Left ventricle myocardium inferior (tissue), 1 donor: ENCODE data around the gene C14orf39. TPM values are rescaled to one million over a fixed set of nuclear protein-coding genes. Genes with fewer than 3 reads are reported as not detected.

Experiments used
- DNase-seq: peaks from one replicate; pipeline ENCODE4 v3.0.0-alpha.2; 2020
- H3K27ac ChIP-seq: fragments of 200-600 bp; replicated peaks from 2 replicates; pipeline ENCODE4 v1.8.0; 2021
- H3K27me3 ChIP-seq: fragments of 200-600 bp; 2 replicates; pipeline ENCODE4 v1.8.0; 2021; ENCODE audit warnings: low read depth
- H3K36me3 ChIP-seq: fragments of 200-600 bp; 2 replicates; pipeline ENCODE4 v1.8.0; 2021
- H3K4me1 ChIP-seq: fragments of 200-600 bp; 2 replicates; pipeline ENCODE4 v1.8.0; 2021
- H3K4me3 ChIP-seq: fragments of 200-600 bp; 2 replicates; pipeline ENCODE4 v1.8.0; 2021; ENCODE audit warnings: mild to moderate bottlenecking, moderate library complexity
- H3K9me3 ChIP-seq: fragments of 200-600 bp; replicated peaks from 2 replicates; pipeline ENCODE4 v1.8.0; 2021
- intact Hi-C: fragments of 100-400 bp; cut with micrococcal nuclease; formaldehyde crosslinking; loops from one replicate; pipeline ENCODE4 v1.11.0; 2022
- total RNA-seq: library from RNA; stranded (reverse); fragmentation: NEBNext Ultra II Directional; extraction: Animal tissue kit (Norgen Biotek cat#: 25700); gene quantifications from one replicate; pipeline ENCODE4 v1.2.1, GENCODE V29; 2021
- TF ChIP-seq, protein P1 (sequence below): fragments of 200-600 bp; IDR thresholded peaks from 2 replicates; pipeline ENCODE4 v1.8.0; 2021; ENCODE audit warnings: antibody characterized with exemption, mild to moderate bottlenecking, borderline replicate concordance
- donor health status: DM: no; HTN: yes; CAD: no; lungs with severe emphysema.

Gene C14orf39
- total RNA-seq, 1 donor from 2014 or later, result not detected

GRCh38 chr14:60505448-60505847, 19.6 kb upstream of the C14orf39 start:
- intact Hi-C loops, result no loop called here
- no peaks in the 10 kb centered on the region for H3K9me3 ChIP-seq
- H3K27me3 ChIP-seq, result peaks cover 100% of the 10 kb centered on the region
- no peak overlapping the region for H3K4me3 ChIP-seq
- H3K4me1 ChIP-seq, result peaks cover 28% of the 10 kb centered on the region
- TF ChIP-seq, protein P1, sequence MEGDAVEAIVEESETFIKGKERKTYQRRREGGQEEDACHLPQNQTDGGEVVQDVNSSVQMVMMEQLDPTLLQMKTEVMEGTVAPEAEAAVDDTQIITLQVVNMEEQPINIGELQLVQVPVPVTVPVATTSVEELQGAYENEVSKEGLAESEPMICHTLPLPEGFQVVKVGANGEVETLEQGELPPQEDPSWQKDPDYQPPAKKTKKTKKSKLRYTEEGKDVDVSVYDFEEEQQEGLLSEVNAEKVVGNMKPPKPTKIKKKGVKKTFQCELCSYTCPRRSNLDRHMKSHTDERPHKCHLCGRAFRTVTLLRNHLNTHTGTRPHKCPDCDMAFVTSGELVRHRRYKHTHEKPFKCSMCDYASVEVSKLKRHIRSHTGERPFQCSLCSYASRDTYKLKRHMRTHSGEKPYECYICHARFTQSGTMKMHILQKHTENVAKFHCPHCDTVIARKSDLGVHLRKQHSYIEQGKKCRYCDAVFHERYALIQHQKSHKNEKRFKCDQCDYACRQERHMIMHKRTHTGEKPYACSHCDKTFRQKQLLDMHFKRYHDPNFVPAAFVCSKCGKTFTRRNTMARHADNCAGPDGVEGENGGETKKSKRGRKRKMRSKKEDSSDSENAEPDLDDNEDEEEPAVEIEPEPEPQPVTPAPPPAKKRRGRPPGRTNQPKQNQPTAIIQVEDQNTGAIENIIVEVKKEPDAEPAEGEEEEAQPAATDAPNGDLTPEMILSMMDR, result no peak
- H3K27ac ChIP-seq, result no peak overlapping the region
- DNase-seq, result no peak
- no peaks in the 10 kb centered on the region for H3K36me3 ChIP-seq

DNA sequence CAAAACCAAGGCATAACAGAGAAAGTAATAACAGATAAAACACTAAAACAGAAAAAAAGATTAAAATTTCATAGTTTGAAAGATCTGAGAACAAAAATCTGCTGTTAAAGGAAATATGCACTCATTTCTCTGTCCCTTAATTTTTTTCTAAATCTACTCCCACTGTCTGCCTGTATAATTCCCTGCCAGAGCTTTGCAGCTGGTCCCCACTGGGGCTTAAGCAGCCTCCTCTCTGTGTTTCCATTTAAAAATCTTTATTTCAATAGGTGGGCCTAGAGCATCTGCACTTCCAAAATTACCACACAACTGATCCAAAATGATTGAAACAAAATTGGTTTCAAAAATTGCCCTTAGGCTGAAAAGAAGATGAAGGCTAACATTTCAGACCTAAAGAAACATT, 16.7 kb upstream of the C14orf39 start:
- Histone ChIP-seq H3K4me1 (peaks cover 7% of the 10 kb centered on the region), H3K27me3 (peaks cover 96% of the 10 kb centered on the region), H3K36me3 (no peaks in the 10 kb centered on the region), H3K9me3 (no peaks in the 10 kb centered on the region), H3K27ac (no peak overlapping the region), H3K4me3 (no peak overlapping the region)
- TF ChIP-seq, protein P1, result no peak
- intact Hi-C loops, result no loop called here
- no peak for DNase-seq

DNA sequence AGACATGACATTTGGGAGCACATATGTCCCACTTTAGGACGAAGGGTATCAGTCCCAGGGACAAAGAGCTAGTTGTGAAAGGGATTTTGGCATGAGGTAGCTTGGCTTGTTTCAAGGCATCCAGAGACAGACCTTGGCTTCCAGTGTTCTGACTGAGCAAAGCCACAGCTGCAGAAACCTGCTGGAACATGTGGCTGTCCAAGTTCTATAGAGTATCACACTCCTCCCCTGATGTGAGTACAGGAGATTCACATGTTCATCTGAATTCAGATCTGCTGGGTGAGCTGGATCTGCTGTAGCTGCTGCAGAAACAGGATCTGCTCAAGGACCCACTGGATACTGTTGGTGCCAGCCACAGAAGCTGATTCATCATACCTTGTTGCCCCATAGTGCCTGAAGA, 10.1 kb upstream of the C14orf39 start:
- H3K27ac ChIP-seq, result no peak overlapping the region
- no peaks in the 10 kb centered on the region for H3K9me3 ChIP-seq
- no peaks in the 10 kb centered on the region for H3K4me1 ChIP-seq
- DNase-seq, result no peak
- TF ChIP-seq, protein P1, result no peak
- no peaks in the 10 kb centered on the region for H3K36me3 ChIP-seq
- H3K27me3 ChIP-seq, result peaks cover 94% of the 10 kb centered on the region
- intact Hi-C loops, result no loop called here
- no peak overlapping the region for H3K4me3 ChIP-seq

DNA sequence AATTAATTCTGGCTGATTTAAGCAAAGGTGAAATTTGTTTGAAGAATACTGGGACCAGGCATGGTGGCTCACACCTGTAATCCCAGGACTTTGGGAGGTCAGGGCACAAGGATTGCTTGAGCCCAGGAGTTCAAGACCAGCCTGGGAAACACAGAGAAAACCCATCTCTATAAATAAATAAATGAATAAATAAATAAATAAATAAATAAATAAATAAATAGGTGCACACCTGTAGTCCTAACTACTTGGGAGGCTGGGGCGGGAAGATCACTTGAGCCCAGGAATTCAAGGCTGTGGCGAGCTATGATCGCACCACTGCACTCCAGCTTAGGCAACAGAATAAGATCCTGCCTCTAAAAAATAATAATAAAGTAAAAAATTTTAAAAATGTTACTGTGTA, 4.4 kb upstream of the C14orf39 start:
- H3K9me3 ChIP-seq, result no peaks in the 10 kb centered on the region
- DNase-seq, result no peak
- intact Hi-C loops, result no loop called here
- H3K4me3 ChIP-seq, result no peak overlapping the region
- no peak overlapping the region for H3K27ac ChIP-seq
- H3K4me1 ChIP-seq, result peaks cover 9% of the 10 kb centered on the region
- peaks cover 98% of the 10 kb centered on the region for H3K27me3 ChIP-seq
- no peaks in the 10 kb centered on the region for H3K36me3 ChIP-seq
- TF ChIP-seq, protein P1, result no peak

GRCh38 chr14:60488175-60488574, 2.3 kb upstream of the C14orf39 start:
- Histone ChIP-seq H3K4me1 (peaks cover 11% of the 10 kb centered on the region), H3K36me3 (no peaks in the 10 kb centered on the region), H3K4me3 (no peak overlapping the region), H3K9me3 (no peaks in the 10 kb centered on the region), H3K27me3 (peaks cover 98% of the 10 kb centered on the region), H3K27ac (no peak overlapping the region)
- TF ChIP-seq, protein P1, result no peak
- intact Hi-C loops, result no loop called here
- no peak for DNase-seq

DNA sequence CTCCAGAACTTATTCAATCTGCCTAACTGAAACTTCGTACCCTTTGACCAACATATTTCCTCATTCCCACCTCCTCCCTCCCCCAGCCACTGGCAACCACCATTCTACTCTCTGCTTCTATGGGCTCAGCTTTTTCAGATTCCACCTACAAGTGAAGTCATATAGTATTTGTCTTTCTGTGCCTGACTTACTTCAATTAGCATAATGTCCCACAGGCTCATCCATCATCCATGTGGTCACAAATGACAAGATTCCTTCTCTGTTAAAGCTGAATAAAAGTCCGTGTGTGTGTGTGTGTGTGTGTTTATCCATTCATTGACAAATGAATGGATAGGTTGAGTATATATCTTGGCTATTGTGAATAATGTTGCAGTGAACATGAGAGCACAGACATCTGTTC, 1.3 kb upstream of the C14orf39 start:
- intact Hi-C loops, result no loop called here
- Histone ChIP-seq H3K4me1 (peaks cover 11% of the 10 kb centered on the region), H3K4me3 (no peak overlapping the region), H3K27me3 (peaks cover 97% of the 10 kb centered on the region), H3K36me3 (no peaks in the 10 kb centered on the region), H3K27ac (no peak overlapping the region), H3K9me3 (no peaks in the 10 kb centered on the region)
- no peak for DNase-seq
- TF ChIP-seq, protein P1, result no peak
